Urinary bladder (tissue), 4 donors: ENCODE data around the gene ABR. TPM values are rescaled to one million over a fixed set of nuclear protein-coding genes. Genes with fewer than 3 reads are reported as not detected.

Experiments used
- DNase-seq: peaks from one replicate; pipeline ENCODE4 v3.0.0-alpha.2; 2015; ENCODE audit errors: extremely low spot score
- H3K27ac ChIP-seq: one replicate; pipeline ENCODE4 v1.5.1; 2013; ENCODE audit warnings: low read depth, mild to moderate bottlenecking, moderate library complexity
- H3K36me3 ChIP-seq: one replicate; pipeline ENCODE4 v1.6.1; 2013; ENCODE audit warnings: mild to moderate bottlenecking, moderate library complexity; ENCODE audit not compliant: insufficient read depth
- H3K4me1 ChIP-seq: one replicate; pipeline ENCODE4 v1.6.1; 2013; ENCODE audit warnings: mild to moderate bottlenecking, moderate library complexity; ENCODE audit not compliant: insufficient read depth
- H3K4me3 ChIP-seq: one replicate; pipeline ENCODE4 v1.5.1; 2013; ENCODE audit warnings: low read depth, low read length
- WGBS: extraction: QIAGEN DNeasy Blood & Tissue Kit; methylation state at CpG from one replicate; pipeline ENCODE4 v1.1.7; 2013; 5-methylcytosine and 5-hydroxymethylcytosine counted together
- polyA plus RNA-seq: library from polyadenylated mRNA; stranded (reverse); fragments of 200-250 nt; gene quantifications from one replicate; pipeline ENCODE4 v1.2.3, GENCODE V29; 2013
- total RNA-seq: library from RNA; depleted of rRNA; stranded (reverse); fragments of >200 nt; gene quantifications from one replicate; pipeline ENCODE4 v1.2.3, GENCODE V29; 2014
- donor health status: healthy with polysubstance abuse.
- donor health status: healthy.

ABR gene
- total and polyA plus RNA-seq, 2 donors, result 37.1 to 53.9 TPM

- no peak for DNase-seq
- Histone ChIP-seq H3K27ac (no peak overlapping the region), H3K4me1 (no peaks in the 10 kb centered on the region), H3K36me3 (no peaks in the 10 kb centered on the region), H3K4me3 (peak overlapping the region; percentile 37)
- 20% methylated on average over 27 of the region's 35 CpGs for WGBS
Measured at GRCh38 chr17:1031711-1032110, 148.1 kb downstream of the ABR start.

GRCh38 chr17:1030684-1031532, 148.9 kb downstream of the ABR start:
- DNase-seq, result no peak
- whole genome bisulfite sequencing, result 30% methylated on average over 45 of the region's 45 CpGs

DNA sequence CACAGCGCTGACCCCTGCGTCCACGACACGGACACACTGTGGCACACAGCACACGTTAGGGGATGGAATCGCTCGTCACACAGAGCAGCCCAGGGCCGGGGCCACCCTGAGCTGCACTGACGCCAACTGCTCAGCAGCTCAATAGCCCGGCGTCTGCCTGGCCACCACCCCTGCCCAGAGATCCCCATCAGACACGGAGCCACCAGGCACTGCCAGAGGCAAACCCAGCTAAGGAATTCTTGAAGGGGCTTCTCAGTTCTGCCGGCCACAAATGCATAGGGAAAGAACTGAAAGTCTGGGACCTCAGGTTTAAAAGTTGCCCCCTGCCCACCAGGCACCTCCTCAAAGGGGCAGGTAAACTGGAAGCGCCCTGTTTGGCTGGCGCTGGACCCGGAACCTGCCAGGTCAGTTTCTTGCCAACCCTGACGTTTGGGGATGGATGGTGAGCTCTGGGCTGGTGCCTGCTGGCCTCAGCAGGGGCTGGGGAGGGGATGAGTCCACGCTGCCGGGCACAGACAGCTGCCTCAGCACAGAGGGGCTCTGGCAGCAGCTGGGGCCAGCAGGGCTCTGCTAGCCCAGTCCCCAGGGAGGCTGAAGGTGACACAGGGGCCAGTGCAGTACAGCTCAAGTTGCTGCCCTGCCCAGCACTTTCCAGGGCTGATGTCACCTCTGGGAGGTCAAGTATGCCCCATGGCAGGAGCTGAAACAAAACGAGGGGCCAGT, 149.7 kb downstream of the ABR start:
- 71% methylated on average over 20 of the region's 20 CpGs for WGBS
- Histone ChIP-seq H3K4me1 (no peaks in the 10 kb centered on the region), H3K36me3 (no peaks in the 10 kb centered on the region), H3K27ac (no peak overlapping the region), H3K4me3 (no peak overlapping the region)
- no peak for DNase-seq

More at GRCh38 chr17:1030684-1031532, 148.9 kb downstream of the ABR start:
- peak overlapping the region; percentile 37 for H3K4me3 ChIP-seq
- H3K4me1 ChIP-seq, result no peaks in the 10 kb centered on the region
- H3K27ac ChIP-seq, result no peak overlapping the region
- no peaks in the 10 kb centered on the region for H3K36me3 ChIP-seq

- H3K4me3 ChIP-seq, result no peak overlapping the region
- WGBS, result 65% methylated on average over 30 of the region's 30 CpGs
- no peak for DNase-seq
- H3K27ac ChIP-seq, result peak overlapping the region; percentile 75
- no peaks in the 10 kb centered on the region for H3K4me1 ChIP-seq
- H3K36me3 ChIP-seq, result no peaks in the 10 kb centered on the region
Measured at GRCh38 chr17:1029196-1029921, 150.4 kb downstream of the ABR start.

GRCh38 chr17:1027044-1027443, 152.7 kb downstream of the ABR start:
- no peak for DNase-seq
- whole genome bisulfite sequencing, result 89% methylated on average over 9 of the region's 9 CpGs
- Histone ChIP-seq H3K27ac (no peak overlapping the region), H3K4me3 (no peak overlapping the region), H3K4me1 (no peaks in the 10 kb centered on the region), H3K36me3 (no peaks in the 10 kb centered on the region)

- WGBS, result 92% methylated on average over 10 of the region's 10 CpGs
- H3K4me3 ChIP-seq, result no peak overlapping the region
- no peaks in the 10 kb centered on the region for H3K36me3 ChIP-seq
- H3K4me1 ChIP-seq, result no peaks in the 10 kb centered on the region
- DNase-seq, result no peak
- H3K27ac ChIP-seq, result no peak overlapping the region
Measured at GRCh38 chr17:1026599-1026975, 153.2 kb downstream of the ABR start.

GRCh38 chr17:1025733-1026598, 153.8 kb downstream of the ABR start:
- 87% methylated on average over 30 of the region's 30 CpGs for WGBS
- DNase-seq, result no peak
- Histone ChIP-seq H3K27ac (no peak overlapping the region), H3K4me1 (no peaks in the 10 kb centered on the region), H3K36me3 (no peaks in the 10 kb centered on the region), H3K4me3 (no peak overlapping the region)

DNA sequence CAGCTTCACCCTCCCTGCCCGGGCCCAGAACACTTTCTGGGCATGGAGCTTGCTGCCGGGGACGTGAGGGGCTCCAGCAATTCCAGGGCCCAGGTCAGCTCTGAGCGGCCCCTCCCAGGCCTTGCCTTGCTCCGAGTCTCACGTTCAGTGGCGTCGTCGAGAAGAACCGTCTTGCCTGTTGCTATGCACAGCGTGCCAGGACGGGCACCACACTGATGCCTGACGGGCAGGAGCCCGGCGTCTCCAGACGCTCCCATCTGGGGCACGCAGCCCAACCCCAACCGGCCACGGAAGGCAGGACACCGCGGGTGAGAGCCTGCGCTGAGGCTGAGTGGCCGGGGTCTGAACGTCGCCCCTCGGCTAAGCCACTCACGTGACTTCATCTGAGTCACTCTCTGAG, 155.7 kb downstream of the ABR start:
- no peak for DNase-seq
- WGBS, result 94% methylated on average over 27 of the region's 27 CpGs
- Histone ChIP-seq H3K27ac (no peak overlapping the region), H3K36me3 (no peaks in the 10 kb centered on the region), H3K4me3 (no peak overlapping the region), H3K4me1 (no peaks in the 10 kb centered on the region)

- no peaks in the 10 kb centered on the region for H3K36me3 ChIP-seq
- no peak overlapping the region for H3K27ac ChIP-seq
- H3K4me1 ChIP-seq, result no peaks in the 10 kb centered on the region
- H3K4me3 ChIP-seq, result no peak overlapping the region
- 62% methylated on average over 32 of the region's 32 CpGs for WGBS
- no peak for DNase-seq
Measured at GRCh38 chr17:1022278-1023024, 157.3 kb downstream of the ABR start.

DNA sequence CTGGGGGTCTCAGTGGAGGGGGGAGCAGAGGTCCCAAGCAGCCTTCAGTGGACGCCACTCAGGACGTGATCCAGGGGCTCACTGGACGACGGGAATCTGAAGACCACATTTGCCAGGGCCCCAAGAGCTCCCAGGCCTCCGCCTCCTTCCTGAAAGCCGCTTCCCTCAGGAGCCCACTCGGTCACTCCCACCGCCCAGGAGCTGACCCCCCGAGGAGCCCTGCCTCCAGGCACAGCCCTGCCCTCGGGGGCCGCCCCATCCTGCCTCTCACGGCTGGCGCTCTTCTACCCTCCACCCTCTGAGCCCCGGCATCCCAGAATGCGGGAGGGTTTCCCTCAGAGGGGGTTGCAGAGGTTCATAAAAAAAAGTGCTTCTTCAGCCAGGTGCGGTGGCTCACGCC, 158.6 kb downstream of the ABR start:
- no peak for DNase-seq
- WGBS, result 88% methylated on average over 17 of the region's 17 CpGs
- Histone ChIP-seq H3K4me3 (no peak overlapping the region), H3K36me3 (no peaks in the 10 kb centered on the region), H3K27ac (no peak overlapping the region), H3K4me1 (no peaks in the 10 kb centered on the region)

DNA sequence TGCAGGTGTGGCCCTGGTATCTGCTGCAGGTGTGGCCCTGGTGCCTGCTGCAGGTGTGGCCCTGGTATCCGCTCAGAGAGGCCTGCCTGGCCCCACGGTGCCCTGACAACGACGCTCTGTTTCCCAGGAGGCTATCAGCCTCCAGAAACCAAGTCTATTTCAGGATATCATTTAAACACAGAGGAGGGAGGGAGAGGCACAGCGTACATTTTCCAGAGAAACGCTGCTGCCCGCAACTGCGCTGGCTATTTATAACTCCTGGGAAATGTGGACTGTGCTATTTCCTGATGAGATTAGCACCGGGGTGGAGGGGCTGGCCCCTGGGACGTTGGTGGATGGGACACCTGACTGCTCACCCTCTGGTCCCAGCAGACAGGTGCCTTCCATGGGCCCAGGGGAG, 160.3 kb downstream of the ABR start:
- no peaks in the 10 kb centered on the region for H3K36me3 ChIP-seq
- WGBS, result 34% methylated on average over 10 of the region's 10 CpGs
- DNase-seq, result no peak
- no peak overlapping the region for H3K4me3 ChIP-seq
- H3K4me1 ChIP-seq, result no peaks in the 10 kb centered on the region
- no peak overlapping the region for H3K27ac ChIP-seq

GRCh38 chr17:1018547-1018946, 161.2 kb downstream of the ABR start:
- 69% methylated on average over 11 of the region's 11 CpGs for WGBS
- Histone ChIP-seq H3K4me1 (no peaks in the 10 kb centered on the region), H3K27ac (no peak overlapping the region), H3K36me3 (no peaks in the 10 kb centered on the region), H3K4me3 (no peak overlapping the region)
- no peak for DNase-seq
